ENCODE measurements around the gene CAT. TPM values are rescaled to one million over a fixed set of nuclear protein-coding genes. Genes with fewer than 3 reads are reported as not detected.
A peak's percentile ranks its signal among the peaks of the same experiment; 100 is the strongest.

The CAT gene
- total RNA-seq, 2 experiments from 2014 or later = 29.6 to 31.4 TPM

GRCh38 chr11:34466802-34467488 lies 28.2 kb downstream of the CAT start:
- H3K36me3 Mint-ChIP-seq = peaks cover 39% of the 10 kb centered on the region
- ChIA-PET POLR2A (no interaction called here), CTCF (interaction anchor here (0.6 to 3.7 kb wide), 17 partner anchors 12 to 470 kb away, joined by 3 to 26 read pairs (median 5); partner anchors contain the start of genes CAT and NAT10)
- H3K9me3 Mint-ChIP-seq = peaks cover 11% of the 10 kb centered on the region
- H3K27ac Mint-ChIP-seq = no peak overlapping the region
- intact Hi-C loops (cut with micrococcal nuclease) = no loop called here
- no peaks in the 10 kb centered on the region for H3K27me3 Mint-ChIP-seq
- H3K4me1 Mint-ChIP-seq (ENCODE audit: low read depth) = peaks cover 7% of the 10 kb centered on the region
- H3K4me3 Mint-ChIP-seq = no peak overlapping the region
- no peak for DNase-seq

GRCh38 chr11:34468209-34468841 lies 29.6 kb downstream of the CAT start:
- intact Hi-C loops (cut with micrococcal nuclease) = loop anchor here (1.0 kb wide), 3 partner anchors 30 to 295 kb away; partner anchors contain the start of gene CAT
- H3K4me3 Mint-ChIP-seq = no peak overlapping the region
- H3K4me1 Mint-ChIP-seq (ENCODE audit: low read depth) = peaks cover 7% of the 10 kb centered on the region
- H3K9me3 Mint-ChIP-seq = peaks cover 11% of the 10 kb centered on the region
- POLR2A ChIA-PET = no interaction called here
- H3K27ac Mint-ChIP-seq = no peak overlapping the region
- peak; percentile 67 for DNase-seq
- CTCF ChIA-PET = interaction anchor here (0.6 to 3.7 kb wide), 30 partner anchors 9 to 498 kb away, joined by 3 to 26 read pairs (median 5); partner anchors contain the start of genes ABTB2, CAT and NAT10
- no peaks in the 10 kb centered on the region for H3K27me3 Mint-ChIP-seq
- peaks cover 36% of the 10 kb centered on the region for H3K36me3 Mint-ChIP-seq

GRCh38 chr11:34473603-34474169 lies 35.0 kb downstream of the CAT start:
- no peaks in the 10 kb centered on the region for H3K9me3 Mint-ChIP-seq
- peaks cover 6% of the 10 kb centered on the region for H3K36me3 Mint-ChIP-seq
- no peak overlapping the region for H3K4me3 Mint-ChIP-seq
- ChIA-PET CTCF (interaction anchor here (1.0 kb wide), 1 partner anchor 9 kb away, joined by 3 read pairs; no protein-coding TSS in a partner anchor), POLR2A (no interaction called here)
- intact Hi-C loops (cut with micrococcal nuclease) = no loop called here
- H3K27me3 Mint-ChIP-seq = no peaks in the 10 kb centered on the region
- DNase-seq = no peak
- H3K4me1 Mint-ChIP-seq (ENCODE audit: low read depth) = no peaks in the 10 kb centered on the region
- no peak overlapping the region for H3K27ac Mint-ChIP-seq

GRCh38 chr11:34475656-34476055 lies 36.9 kb downstream of the CAT start:
- Mint-ChIP-seq H3K4me1 (ENCODE audit: low read depth) (no peaks in the 10 kb centered on the region), H3K27ac (no peak overlapping the region), H3K4me3 (no peak overlapping the region), H3K36me3 (peaks cover 6% of the 10 kb centered on the region), H3K27me3 (no peaks in the 10 kb centered on the region), H3K9me3 (no peaks in the 10 kb centered on the region)
- CTCF ChIA-PET = interaction anchor here (1.4 kb wide), 1 partner anchor 17 kb away, joined by 4 read pairs; no protein-coding TSS in a partner anchor
- POLR2A ChIA-PET = no interaction called here
- intact Hi-C loops (cut with micrococcal nuclease) = no loop called here
- no peak for DNase-seq

- ChIA-PET CTCF (interaction anchor here (0.6 kb wide), 1 partner anchor 8 kb away, joined by 6 read pairs; no protein-coding TSS in a partner anchor), POLR2A (no interaction called here)
- Mint-ChIP-seq H3K27ac (no peak overlapping the region), H3K4me3 (no peak overlapping the region), H3K4me1 (ENCODE audit: low read depth) (no peaks in the 10 kb centered on the region), H3K9me3 (no peaks in the 10 kb centered on the region), H3K36me3 (peaks cover 5% of the 10 kb centered on the region), H3K27me3 (no peaks in the 10 kb centered on the region)
- intact Hi-C loops (cut with micrococcal nuclease) = no loop called here
- no peak for DNase-seq
These were observed 38.1 kb downstream of the CAT start for GRCh38 chr11:34476849-34477248.

GRCh38 chr11:34478845-34479663 lies 40.3 kb downstream of the CAT start:
- H3K9me3 Mint-ChIP-seq = no peaks in the 10 kb centered on the region
- no peaks in the 10 kb centered on the region for H3K4me1 Mint-ChIP-seq (ENCODE audit: low read depth)
- intact Hi-C loops (cut with micrococcal nuclease) = no loop called here
- H3K36me3 Mint-ChIP-seq = no peaks in the 10 kb centered on the region
- ChIA-PET CTCF (interaction anchor here (0.6 kb wide), 1 partner anchor 15 kb away, joined by 4 read pairs; no protein-coding TSS in a partner anchor), POLR2A (no interaction called here)
- no peaks in the 10 kb centered on the region for H3K27me3 Mint-ChIP-seq
- DNase-seq = no peak
- no peak overlapping the region for H3K4me3 Mint-ChIP-seq
- no peak overlapping the region for H3K27ac Mint-ChIP-seq

GRCh38 chr11:34480314-34480713 lies 41.6 kb downstream of the CAT start:
- CTCF ChIA-PET = interaction anchor here (1.1 kb wide), 1 partner anchor 12 kb away, joined by 3 read pairs; no protein-coding TSS in a partner anchor
- Mint-ChIP-seq H3K27ac (no peak overlapping the region), H3K36me3 (no peaks in the 10 kb centered on the region), H3K4me3 (no peak overlapping the region), H3K27me3 (no peaks in the 10 kb centered on the region), H3K4me1 (ENCODE audit: low read depth) (no peaks in the 10 kb centered on the region), H3K9me3 (no peaks in the 10 kb centered on the region)
- no peak for DNase-seq
- POLR2A ChIA-PET = no interaction called here
- intact Hi-C loops (cut with micrococcal nuclease) = no loop called here

GRCh38 chr11:34481307-34481706 lies 42.6 kb downstream of the CAT start:
- Mint-ChIP-seq H3K36me3 (no peaks in the 10 kb centered on the region), H3K27me3 (no peaks in the 10 kb centered on the region), H3K27ac (no peak overlapping the region), H3K9me3 (no peaks in the 10 kb centered on the region), H3K4me3 (no peak overlapping the region), H3K4me1 (ENCODE audit: low read depth) (no peaks in the 10 kb centered on the region)
- CTCF ChIA-PET = interaction anchor here (1.5 kb wide), 1 partner anchor 14 kb away, joined by 10 read pairs; no protein-coding TSS in a partner anchor
- POLR2A ChIA-PET = no interaction called here
- intact Hi-C loops (cut with micrococcal nuclease) = no loop called here
- DNase-seq = no peak

- no peak for DNase-seq
- intact Hi-C loops (cut with micrococcal nuclease) = no loop called here
These were observed 44.6 kb downstream of the CAT start for GRCh38 chr11:34483106-34483874.

GRCh38 chr11:34487430-34487829 lies 48.7 kb downstream of the CAT start:
- ChIA-PET POLR2A (no interaction called here), CTCF (no interaction called here)
- Mint-ChIP-seq H3K4me1 (ENCODE audit: low read depth) (no peaks in the 10 kb centered on the region), H3K9me3 (no peaks in the 10 kb centered on the region), H3K27ac (no peak overlapping the region), H3K4me3 (no peak overlapping the region), H3K27me3 (peaks cover 2% of the 10 kb centered on the region), H3K36me3 (no peaks in the 10 kb centered on the region)
- intact Hi-C loops (cut with micrococcal nuclease) = no loop called here
- peak; percentile 15 for DNase-seq

More at GRCh38 chr11:34483106-34483874, 44.6 kb downstream of the CAT start:
- H3K27ac Mint-ChIP-seq = no peak overlapping the region
- ChIA-PET CTCF (no interaction called here), POLR2A (no interaction called here)
- no peaks in the 10 kb centered on the region for H3K4me1 Mint-ChIP-seq (ENCODE audit: low read depth)
- no peaks in the 10 kb centered on the region for H3K36me3 Mint-ChIP-seq
- H3K4me3 Mint-ChIP-seq = no peak overlapping the region
- no peaks in the 10 kb centered on the region for H3K9me3 Mint-ChIP-seq
- H3K27me3 Mint-ChIP-seq = peaks cover 2% of the 10 kb centered on the region

- no peak for DNase-seq
- no peak overlapping the region for H3K4me3 Mint-ChIP-seq
- ChIA-PET POLR2A (no interaction called here), CTCF (interaction anchor here (1.5 kb wide), 1 partner anchor 315 kb away, joined by 4 read pairs; no protein-coding TSS in a partner anchor)
- no peaks in the 10 kb centered on the region for H3K36me3 Mint-ChIP-seq
- H3K27ac Mint-ChIP-seq = no peak overlapping the region
- no peaks in the 10 kb centered on the region for H3K4me1 Mint-ChIP-seq (ENCODE audit: low read depth)
- intact Hi-C loops (cut with micrococcal nuclease) = no loop called here
- no peaks in the 10 kb centered on the region for H3K9me3 Mint-ChIP-seq
- peaks cover 2% of the 10 kb centered on the region for H3K27me3 Mint-ChIP-seq
These were observed 50.3 kb downstream of the CAT start for GRCh38 chr11:34488855-34489557.
